SK-N-SH (cell line): ENCODE measurements around the gene ZNF438. TPM values are rescaled to one million over a fixed set of nuclear protein-coding genes. Genes with fewer than 3 reads are reported as not detected.

ENCODE experiments used
- CTCF ChIA-PET: fragments of 300-600, 350-600 bp; formaldehyde crosslinking; extraction: SDS; loops from one replicate; lab custom pipeline; 2021; lab: Yijun Ruan, JAX
- POLR2A ChIA-PET: fragments of 350-600 bp; sonication (Branson Sonifier 250); formaldehyde crosslinking; extraction: SDS; loops from one replicate; lab custom pipeline; 2020; ENCODE audit warnings: antibody characterized with exemption, inconsistent platforms; lab: Yijun Ruan, JAX
- DNase-seq: peaks from one replicate; pipeline ENCODE4 v3.0.0; 2012
- H2AFZ ChIP-seq: fragments of 200-600 bp; sonication (generic); 2 replicates; pipeline ENCODE4 v1.8.1; 2016; ENCODE audit warnings: antibody characterized with exemption, mild to moderate bottlenecking, low read depth
- H3F3A ChIP-seq: fragments of 200-600 bp; sonication (generic); replicated peaks from 2 replicates; pipeline ENCODE3; 2016; ENCODE audit warnings: antibody characterized with exemption, mild to moderate bottlenecking; ENCODE audit not compliant: insufficient read depth
- H3K27ac ChIP-seq, 2 experiments: fragments of 200-500 bp in 1 of 2; fragments of 200-600 bp in 1 of 2; sonication (Bioruptor generic) in 1 of 2; sonication (generic), shearing (Covaris generic) in 1 of 2; 2 replicates each; pipeline versions ENCODE4 v1.5.1 to v1.6.1; 2014 to 2016; ENCODE audit warnings: low read depth in 2 of 2, inconsistent platforms in 1 of 2, low read length in 1 of 2, mild to moderate bottlenecking in 1 of 2, mixed read lengths in 1 of 2
- H3K27me3 ChIP-seq: fragments of 200-600 bp; sonication (generic), shearing (Covaris generic); 2 replicates; pipeline ENCODE4 v1.6.1; 2016; ENCODE audit warnings: mixed run types; ENCODE audit not compliant: insufficient read depth
- H3K36me3 ChIP-seq, 2 experiments: fragments of 200-500 bp in 1 of 2; fragments of 200-600 bp in 1 of 2; sonication (Bioruptor generic) in 1 of 2; sonication (generic) in 1 of 2; replicated peaks in 1 of 2; 2 replicates each; pipeline versions ENCODE3 to v1.5.1; 2014 to 2016; ENCODE audit warnings: low read length in 1 of 2, mild to moderate bottlenecking in 1 of 2; ENCODE audit not compliant: insufficient read depth in 2 of 2, control insufficient read depth in 1 of 2
- H3K4me1 ChIP-seq, 2 experiments: fragments of 200-500 bp in 1 of 2; fragments of 200-600 bp in 1 of 2; sonication (Bioruptor generic) in 1 of 2; sonication (generic), shearing (Covaris generic) in 1 of 2; 2 replicates each; pipeline versions ENCODE4 v1.5.1 to v1.6.1; 2014 to 2016; ENCODE audit warnings: low read depth in 1 of 2, low read length in 1 of 2, mixed run types in 1 of 2; ENCODE audit not compliant: insufficient read depth in 2 of 2, control insufficient read depth in 1 of 2
- H3K4me2 ChIP-seq: fragments of 200-600 bp; sonication (generic), shearing (Covaris generic); 2 replicates; pipeline ENCODE4 v1.6.1; 2017; ENCODE audit warnings: mixed run types
- H3K4me3 ChIP-seq, 2 experiments: fragments of 200-500 bp in 1 of 2; fragments of 200-600 bp in 1 of 2; sonication (Bioruptor generic) in 1 of 2; sonication (generic), shearing (Covaris generic) in 1 of 2; 2 replicates each; pipeline versions ENCODE4 v1.5.1 to v1.8.1; 2014 to 2016; ENCODE audit warnings: low read depth in 2 of 2, inconsistent platforms in 1 of 2, low read length in 1 of 2, mild to moderate bottlenecking in 1 of 2, mixed read lengths in 1 of 2, moderate library complexity in 1 of 2
- H3K79me2 ChIP-seq: fragments of 200-600 bp; sonication (generic); 2 replicates; pipeline ENCODE4 v1.8.1; 2017; ENCODE audit warnings: mild to moderate bottlenecking; ENCODE audit not compliant: insufficient read depth
- H3K9ac ChIP-seq: fragments of 200-600 bp; sonication (generic); 2 replicates; pipeline ENCODE4 v1.6.1; 2017; ENCODE audit warnings: mixed run types
- H3K9me2 ChIP-seq: fragments of 200-600 bp; sonication (generic); 2 replicates; pipeline ENCODE4 v1.6.1; 2017; ENCODE audit warnings: mixed run types
- H3K9me3 ChIP-seq: fragments of 200-600 bp; sonication (generic); 2 replicates; pipeline ENCODE4 v1.6.1; 2017; ENCODE audit warnings: mixed run types, mild to moderate bottlenecking, moderate library complexity
- H4K20me1 ChIP-seq: fragments of 200-600 bp; sonication (generic); 2 replicates; pipeline ENCODE4 v1.6.1; 2017; ENCODE audit warnings: mild to moderate bottlenecking, mixed run types; ENCODE audit not compliant: insufficient read depth
- CHD2 ChIP-seq: fragments of 150-350 bp; IDR thresholded peaks from 2 replicates; pipeline ENCODE4 v1.6.1; 2018; ENCODE audit warnings: low read length; ENCODE audit not compliant: partially characterized antibody
- CTCF ChIP-seq: fragments of 200-600 bp; sonication (generic); IDR thresholded peaks from 2 replicates; pipeline ENCODE4 v1.6.1; 2017; ENCODE audit warnings: antibody characterized with exemption, mild to moderate bottlenecking, moderate library complexity
- EP300 ChIP-seq, 2 experiments: IDR thresholded peaks; 2 replicates each; pipeline versions ENCODE4 v1.4.0 to v1.6.1; 2012; ENCODE audit warnings: borderline replicate concordance in 1 of 2, low read depth in 1 of 2, low read length in 1 of 2
- FOSL2 ChIP-seq: IDR thresholded peaks from 2 replicates; pipeline ENCODE4 v1.4.0; 2012; ENCODE audit warnings: low read depth, mild to moderate bottlenecking, moderate library complexity, borderline replicate concordance
- GABPA ChIP-seq: IDR thresholded peaks from 2 replicates; pipeline ENCODE4 v1.4.0; 2012; ENCODE audit warnings: low read depth, mild to moderate bottlenecking
- IRF3 ChIP-seq: fragments of 150-350 bp; IDR thresholded peaks from 2 replicates; pipeline ENCODE4 v1.6.1; 2016; ENCODE audit warnings: mild to moderate bottlenecking, low read depth, low read length
- MEF2A ChIP-seq: IDR thresholded peaks from 2 replicates; pipeline ENCODE4 v1.4.0; 2012; ENCODE audit warnings: low read depth, borderline replicate concordance
- MXI1 ChIP-seq: IDR thresholded peaks from 2 replicates; pipeline ENCODE4 v1.6.1; 2012; ENCODE audit warnings: mild to moderate bottlenecking, low read depth, low read length, improper control_type of control experiment
- NRF1 ChIP-seq: IDR thresholded peaks from 2 replicates; pipeline ENCODE4 v1.6.1; 2012; ENCODE audit warnings: low read depth, mild to moderate bottlenecking, low read length
- POLR2AphosphoS5 ChIP-seq: IDR thresholded peaks from 2 replicates; pipeline ENCODE4 v1.6.1; 2012; ENCODE audit warnings: low read depth, low read length
- RAD21 ChIP-seq: IDR thresholded peaks from 2 replicates; pipeline ENCODE4 v1.6.1; 2012; ENCODE audit warnings: mild to moderate bottlenecking, low read length
- RFX5 ChIP-seq: IDR thresholded peaks from 2 replicates; pipeline ENCODE4 v1.6.1; 2012; ENCODE audit warnings: mild to moderate bottlenecking, improper control_type of control experiment, low read length
- RXRA ChIP-seq: IDR thresholded peaks from 2 replicates; pipeline ENCODE4 v1.4.0; 2012; ENCODE audit warnings: low read depth, mild to moderate bottlenecking, borderline replicate concordance
- TAF1 ChIP-seq: IDR thresholded peaks from 2 replicates; pipeline ENCODE4 v1.6.1; 2012; ENCODE audit warnings: low read depth, mild to moderate bottlenecking, low read length, moderate library complexity, borderline replicate concordance
- TCF12 ChIP-seq: IDR thresholded peaks from 2 replicates; pipeline ENCODE4 v1.4.0; 2012
- USF1 ChIP-seq: IDR thresholded peaks from 2 replicates; pipeline ENCODE4 v1.4.0; 2012; ENCODE audit warnings: low read depth, borderline replicate concordance
- YY1 ChIP-seq: IDR thresholded peaks from 2 replicates; pipeline ENCODE4 v1.4.0; 2012; ENCODE audit warnings: low read depth, mild to moderate bottlenecking
- WGBS: methylation state at CpG from one replicate; pipeline ENCODE4 v1.1.6; 2017; ENCODE audit warnings: low lambda C conversion rate; 5-methylcytosine and 5-hydroxymethylcytosine counted together
- polyA plus RNA-seq, 3 experiments: library from polyadenylated mRNA; depleted of rRNA; stranded (reverse); fragments of >200 nt; gene quantifications; 2 replicates each; pipeline ENCODE4 v1.2.3, GENCODE V29; 2012

Gene ZNF438
- polyA plus RNA-seq, 1 of the 3 experiments (the other 2 are of a cell fraction), result 2.1 TPM

- Histone ChIP-seq H3K4me3 (no peak overlapping the region), H2AFZ (no peak overlapping the region), H3K9me2 (no peaks in the 10 kb centered on the region), H3K79me2 (no peaks in the 10 kb centered on the region), H3K9ac (no peak overlapping the region), H4K20me1 (no peaks in the 10 kb centered on the region), H3F3A (no peaks in the 10 kb centered on the region), H3K27ac (no peak overlapping the region), H3K9me3 (no peaks in the 10 kb centered on the region), H3K4me2 (no peak overlapping the region), H3K36me3 (no peaks in the 10 kb centered on the region), H3K4me1 (peaks cover 0 to 4% of the 10 kb centered on the region in 2 experiments; a peak in 1 of 4 replicates), H3K27me3 (no peaks in the 10 kb centered on the region)
- POLR2A ChIA-PET, result no interaction called here
- no peak for DNase-seq
- CTCF ChIA-PET, result interaction anchor here (1.3 kb wide), 1 partner anchor 9 kb away, joined by 3 read pairs; no protein-coding TSS in a partner anchor
- WGBS, result 82% methylated on average over 9 of the region's 9 CpGs
- no peak for TF ChIP-seq GABPA
- no peak for TF ChIP-seq IRF3
- TF ChIP-seq USF1, result no peak
- TF ChIP-seq RAD21, result no peak
- TF ChIP-seq CTCF, result no peak
- TF ChIP-seq POLR2AphosphoS5, result no peak
- no peak for TF ChIP-seq MXI1
- TF ChIP-seq MEF2A, result no peak
- TF ChIP-seq RFX5, result no peak
These were observed 168.0 kb downstream of the ZNF438 start for GRCh38 chr10:30863516-30864210.

- TF ChIP-seq NRF1 (no peak), YY1 (no peak), TAF1 (no peak), CHD2 (no peak), GABPA (no peak), FOSL2 (no peak), RXRA (no peak), EP300 (IDR thresholded peaks at IDR 0.05; ENCODE audit: borderline replicate concordance in 1 of 2, low read depth in 1 of 2, low read length in 1 of 2) (no peak), TCF12 (peak; percentile 41; the same call in 1 of the 2 replicates)
- Histone ChIP-seq H4K20me1 (no peaks in the 10 kb centered on the region), H3K4me3 (no peak overlapping the region), H3K27me3 (no peaks in the 10 kb centered on the region), H3K27ac (no peak overlapping the region), H3F3A (no peaks in the 10 kb centered on the region), H3K4me2 (no peak overlapping the region), H2AFZ (no peak overlapping the region), H3K79me2 (no peaks in the 10 kb centered on the region), H3K36me3 (no peaks in the 10 kb centered on the region), H3K9ac (no peak overlapping the region), H3K4me1 (peaks cover 0 to 14% of the 10 kb centered on the region in 2 experiments; a peak in 1 of 4 replicates), H3K9me3 (no peaks in the 10 kb centered on the region), H3K9me2 (no peaks in the 10 kb centered on the region)
- WGBS, result 88% methylated on average over 2 of the region's 2 CpGs
- DNase-seq, result no peak
- POLR2A ChIA-PET, result no interaction called here
- CTCF ChIA-PET, result no interaction called here
These were observed 169.2 kb downstream of the ZNF438 start for GRCh38 chr10:30862486-30862885.
